ENCODE results near the gene IRF2. TPM values are rescaled to one million over a fixed set of nuclear protein-coding genes. Genes with fewer than 3 reads are reported as not detected.

Gene IRF2
- polyA plus RNA-seq, 1 donor (not counting 4 experiments of a cell fraction or from before 2014, with no cell fraction given): 23.8 TPM

DNA sequence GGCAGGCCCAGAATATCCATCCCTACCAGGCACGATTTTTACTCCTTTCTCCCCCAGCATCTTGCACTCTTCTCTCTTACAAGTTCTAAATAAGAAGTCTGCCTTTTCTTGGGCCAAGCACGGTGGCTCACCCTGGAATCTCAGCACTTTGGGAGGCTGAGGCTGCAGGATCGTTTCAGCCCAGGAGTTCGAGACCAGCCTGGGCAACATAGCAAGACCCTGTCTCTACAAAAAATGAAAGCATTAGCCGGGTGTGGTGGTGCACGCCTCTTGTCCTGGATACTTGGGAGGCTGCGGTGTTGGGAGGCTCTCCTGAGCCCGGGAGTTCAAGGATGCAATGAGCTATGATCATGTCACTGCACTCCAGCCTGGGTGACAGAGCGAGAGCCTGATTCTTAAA is 64.8 kb downstream of the IRF2 start:
- no peak overlapping the region for H3K4me3 ChIP-seq (ENCODE audit: control insufficient read depth in 2 of 3, extremely low read depth in 1 of 3, insufficient read depth in 2 of 3, low read depth in 1 of 3, low read length in 3 of 3)
- no peaks in the 10 kb centered on the region for H3K9me3 ChIP-seq (ENCODE audit: control insufficient read depth, low read depth, low read length)
- H3K36me3 ChIP-seq (ENCODE audit: control insufficient read depth in 2 of 2, extremely low read depth in 1 of 2, insufficient read depth in 2 of 2, low read length in 2 of 2): peaks cover 3 to 12% of the 10 kb centered on the region in 2 experiments
- no peaks in the 10 kb centered on the region for H4K20me1 ChIP-seq (ENCODE audit: control insufficient read depth, extremely low read depth, insufficient read depth, low read length)
- H3K9me1 ChIP-seq (ENCODE audit: control insufficient read depth, extremely low read depth, insufficient read depth, low read length): no peaks in the 10 kb centered on the region
- no peak overlapping the region for H3K9ac ChIP-seq (ENCODE audit: control insufficient read depth, extremely low read depth, insufficient read depth, low read length)
- H2AFZ ChIP-seq (ENCODE audit: control insufficient read depth, low read length): no peak overlapping the region
- H3K4me1 ChIP-seq (ENCODE audit: control insufficient read depth, extremely low read depth, insufficient read depth, low read length): peaks cover 26% of the 10 kb centered on the region
- DNase-seq (ENCODE audit: low read depth, low spot score): no peak
- no peak for TF ChIP-seq EZH2 (IDR thresholded peaks at IDR 0.05; ENCODE audit: low read length)
- TF ChIP-seq, protein P1, sequence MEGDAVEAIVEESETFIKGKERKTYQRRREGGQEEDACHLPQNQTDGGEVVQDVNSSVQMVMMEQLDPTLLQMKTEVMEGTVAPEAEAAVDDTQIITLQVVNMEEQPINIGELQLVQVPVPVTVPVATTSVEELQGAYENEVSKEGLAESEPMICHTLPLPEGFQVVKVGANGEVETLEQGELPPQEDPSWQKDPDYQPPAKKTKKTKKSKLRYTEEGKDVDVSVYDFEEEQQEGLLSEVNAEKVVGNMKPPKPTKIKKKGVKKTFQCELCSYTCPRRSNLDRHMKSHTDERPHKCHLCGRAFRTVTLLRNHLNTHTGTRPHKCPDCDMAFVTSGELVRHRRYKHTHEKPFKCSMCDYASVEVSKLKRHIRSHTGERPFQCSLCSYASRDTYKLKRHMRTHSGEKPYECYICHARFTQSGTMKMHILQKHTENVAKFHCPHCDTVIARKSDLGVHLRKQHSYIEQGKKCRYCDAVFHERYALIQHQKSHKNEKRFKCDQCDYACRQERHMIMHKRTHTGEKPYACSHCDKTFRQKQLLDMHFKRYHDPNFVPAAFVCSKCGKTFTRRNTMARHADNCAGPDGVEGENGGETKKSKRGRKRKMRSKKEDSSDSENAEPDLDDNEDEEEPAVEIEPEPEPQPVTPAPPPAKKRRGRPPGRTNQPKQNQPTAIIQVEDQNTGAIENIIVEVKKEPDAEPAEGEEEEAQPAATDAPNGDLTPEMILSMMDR (optimal IDR thresholded peaks at IDR 0.05 in 1 of 3, IDR thresholded peaks at IDR 0.05 in 1 of 3, conservative IDR thresholded peaks at IDR 0.05 in 1 of 3; ENCODE audit: extremely low read depth in 1 of 3, insufficient read depth in 2 of 3, low read length in 3 of 3): no peak
- FAIRE-seq: no peak
- H3K4me2 ChIP-seq (ENCODE audit: control insufficient read depth, extremely low read depth, insufficient read depth, low read depth, low read length): no peak overlapping the region
- dilution Hi-C loops (cut with MboI; ENCODE audit: extremely low pct_ligation_motif_present, low sequenced_read_pairs): no loop called here
- no peaks in the 10 kb centered on the region for H3K27me3 ChIP-seq (ENCODE audit: control insufficient read depth, extremely low read depth, insufficient read depth, low read length)
- H3K79me2 ChIP-seq (ENCODE audit: control insufficient read depth, insufficient read depth, low read length): no peaks in the 10 kb centered on the region
- H3K27ac ChIP-seq (ENCODE audit: control insufficient read depth, insufficient read depth, low read length): no peak overlapping the region

DNA sequence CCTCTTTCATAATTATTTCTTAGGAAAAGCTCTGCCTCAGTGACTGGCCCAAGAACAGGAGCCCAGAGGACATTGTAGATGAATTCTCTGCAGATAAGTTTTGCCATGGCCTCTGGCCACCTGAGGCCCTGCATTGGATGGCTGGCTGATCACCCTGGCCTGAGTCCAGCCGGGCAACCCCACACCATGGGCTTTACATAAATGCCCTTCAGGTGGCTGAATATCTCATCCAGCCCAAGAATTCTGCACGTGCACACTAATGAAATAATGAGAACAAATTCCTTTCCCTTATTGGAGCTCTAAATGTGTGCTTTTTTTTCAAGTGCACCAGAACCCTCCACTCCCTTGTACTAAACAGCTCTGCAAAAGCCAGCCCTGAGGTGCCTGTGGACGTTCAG is 65.7 kb downstream of the IRF2 start:
- Histone ChIP-seq H3K27ac (ENCODE audit: control insufficient read depth, insufficient read depth, low read length) (no peak overlapping the region), H2AFZ (ENCODE audit: control insufficient read depth, low read length) (no peak overlapping the region), H3K79me2 (ENCODE audit: control insufficient read depth, insufficient read depth, low read length) (no peaks in the 10 kb centered on the region), H3K36me3 (ENCODE audit: control insufficient read depth in 2 of 2, extremely low read depth in 1 of 2, insufficient read depth in 2 of 2, low read length in 2 of 2) (peaks cover 3 to 12% of the 10 kb centered on the region in 2 experiments), H3K4me1 (ENCODE audit: control insufficient read depth, extremely low read depth, insufficient read depth, low read length) (peaks cover 26% of the 10 kb centered on the region), H3K9me1 (ENCODE audit: control insufficient read depth, extremely low read depth, insufficient read depth, low read length) (no peaks in the 10 kb centered on the region), H3K4me2 (ENCODE audit: control insufficient read depth, extremely low read depth, insufficient read depth, low read depth, low read length) (no peak overlapping the region), H3K9me3 (ENCODE audit: control insufficient read depth, low read depth, low read length) (no peaks in the 10 kb centered on the region), H3K9ac (ENCODE audit: control insufficient read depth, extremely low read depth, insufficient read depth, low read length) (no peak overlapping the region), H4K20me1 (ENCODE audit: control insufficient read depth, extremely low read depth, insufficient read depth, low read length) (no peaks in the 10 kb centered on the region), H3K27me3 (ENCODE audit: control insufficient read depth, extremely low read depth, insufficient read depth, low read length) (no peaks in the 10 kb centered on the region), H3K4me3 (ENCODE audit: control insufficient read depth in 2 of 3, extremely low read depth in 1 of 3, insufficient read depth in 2 of 3, low read depth in 1 of 3, low read length in 3 of 3) (no peak overlapping the region)
- FAIRE-seq (no peak), DNase-seq (ENCODE audit: low read depth, low spot score) (no peak)
- TF ChIP-seq, protein P1 (optimal IDR thresholded peaks at IDR 0.05 in 1 of 3, IDR thresholded peaks at IDR 0.05 in 1 of 3, conservative IDR thresholded peaks at IDR 0.05 in 1 of 3; ENCODE audit: extremely low read depth in 1 of 3, insufficient read depth in 2 of 3, low read length in 3 of 3): no peak
- dilution Hi-C loops (cut with MboI; ENCODE audit: extremely low pct_ligation_motif_present, low sequenced_read_pairs): no loop called here
